Epithelial cell of proximal tubule (primary cell): Measurements from ENCODE around the gene DOCK1. TPM values are rescaled to one million over a fixed set of nuclear protein-coding genes. Genes with fewer than 3 reads are reported as not detected.

Source experiments
- DNase-seq: peaks from one replicate; pipeline ENCODE4 v3.0.0-alpha.2; 2011; ENCODE audit warnings: low read depth
- H3K4me3 ChIP-seq: 2 replicates; pipeline ENCODE4 v1.5.1; 2011; ENCODE audit warnings: low read depth, mild to moderate bottlenecking, low read length
- CTCF ChIP-seq: conservative IDR thresholded peaks from 2 replicates; pipeline ENCODE4 v1.5.1; 2012; ENCODE audit warnings: low read depth, mild to moderate bottlenecking, low read length
- total RNA-seq: library from RNA; depleted of rRNA; stranded (reverse); fragments of >200 nt; gene quantifications from 2 replicates; pipeline ENCODE4 v1.2.3, GENCODE V29; 2015

The DOCK1 gene
- total RNA-seq, 1 donor from 2014 or later: 31.9 TPM

- no peak for DNase-seq
- no peak for TF ChIP-seq CTCF
- H3K4me3 ChIP-seq: no peak overlapping the region
Observed at GRCh38 chr10:126924915-126925300, 19.7 kb downstream of the DOCK1 start.

- TF ChIP-seq CTCF: no peak
Observed at GRCh38 chr10:126926568-126926967, 21.3 kb downstream of the DOCK1 start.

GRCh38 chr10:126927799-126928198, 22.6 kb downstream of the DOCK1 start:
- TF ChIP-seq CTCF: no peak
- H3K4me3 ChIP-seq: no peak overlapping the region
- no peak for DNase-seq

More at GRCh38 chr10:126926568-126926967, 21.3 kb downstream of the DOCK1 start:
- DNase-seq: no peak
- H3K4me3 ChIP-seq: no peak overlapping the region

- no peak for DNase-seq
- no peak overlapping the region for H3K4me3 ChIP-seq
- no peak for TF ChIP-seq CTCF
Observed at GRCh38 chr10:126928274-126928673, 23.0 kb downstream of the DOCK1 start.

GRCh38 chr10:126929391-126929790, 24.2 kb downstream of the DOCK1 start:
- no peak for DNase-seq
- no peak for TF ChIP-seq CTCF
- H3K4me3 ChIP-seq: no peak overlapping the region

- no peak overlapping the region for H3K4me3 ChIP-seq
- no peak for DNase-seq
- TF ChIP-seq CTCF: no peak
Observed at GRCh38 chr10:126930131-126930882, 25.1 kb downstream of the DOCK1 start.
